GM12878 (cell line): Measurements from ENCODE around the gene SP3. TPM values are rescaled to one million over a fixed set of nuclear protein-coding genes. Genes with fewer than 3 reads are reported as not detected.

ENCODE experiments used
- ATAC-seq: fragments of 200-7000 bp; cut with Tn5 transposase; 3 replicates; pipeline ENCODE4 v1.9.1; 2020; ENCODE audit warnings: mild to moderate bottlenecking, moderate library complexity
- BruUV-seq: library from RNA; stranded (reverse); fragments of 400-500 nt; replicated peaks from 2 replicates; lab custom pipeline; 2021; lab: Mats Ljungman, UMichigan
- CTCF ChIA-PET: fragments of 300-600 bp; sonication (Branson Sonifier 250); formaldehyde crosslinking; extraction: SDS; loops from one replicate; lab custom pipeline; 2021; ENCODE audit warnings: inconsistent platforms; lab: Yijun Ruan, JAX
- POLR2A ChIA-PET: fragments of 350-600 bp; formaldehyde crosslinking; extraction: SDS; loops from one replicate; lab custom pipeline; 2021; ENCODE audit warnings: inconsistent platforms; lab: Charles Lee
- RAD21 ChIA-PET: fragments of 300-600 bp; sonication (Branson Sonifier 250); formaldehyde crosslinking; loops from one replicate; lab custom pipeline; 2023; ENCODE audit warnings: antibody characterized with exemption; ENCODE audit not compliant: unreplicated experiment; lab: Charles Lee
- SMC1A ChIA-PET: fragments of 300-600 bp; sonication (Branson Sonifier 250); formaldehyde crosslinking; loops from one replicate; lab custom pipeline; 2023; ENCODE audit not compliant: unreplicated experiment, uncharacterized antibody; lab: Charles Lee
- DNase-seq: peaks from one replicate; pipeline ENCODE4 v3.0.0-alpha.2; 2011; ENCODE audit warnings: low read depth, low spot score
- FAIRE-seq: peaks from 3 replicates; lab custom pipeline; 2011; peaks lifted over from hg19 to GRCh38; lab: Jason Lieb, UNC
- H2AFZ ChIP-seq: 2 replicates; pipeline ENCODE4 v1.6.0; 2011; ENCODE audit warnings: low read depth, low read length, control low read depth; ENCODE audit not compliant: control insufficient read depth
- H3K27ac ChIP-seq: 2 replicates; pipeline ENCODE4 v1.5.1; 2011; ENCODE audit warnings: control low read depth; ENCODE audit not compliant: control insufficient read depth, insufficient read depth
- H3K27me3 ChIP-seq, 2 experiments: replicated peaks in 1 of 2; 2 replicates each; pipeline versions ENCODE4 v1.6.0 to v1.6.1; 2011; ENCODE audit warnings: low read length in 1 of 2; ENCODE audit not compliant: control insufficient read depth in 2 of 2, insufficient read depth in 2 of 2
- H3K36me3 ChIP-seq, 2 experiments: 2 replicates each; pipeline ENCODE4 v1.5.1; 2011; ENCODE audit warnings: low read length in 1 of 2; ENCODE audit not compliant: control insufficient read depth in 2 of 2, insufficient read depth in 2 of 2
- H3K4me1 ChIP-seq: 2 replicates; pipeline ENCODE4 v1.6.1; 2011; ENCODE audit warnings: mild to moderate bottlenecking, low read length, moderate library complexity, mixed read lengths; ENCODE audit not compliant: control insufficient read depth, insufficient read depth
- H3K4me2 ChIP-seq: 2 replicates; pipeline ENCODE4 v1.6.0; 2011; ENCODE audit warnings: control low read depth; ENCODE audit not compliant: control insufficient read depth, insufficient read depth
- H3K4me3 ChIP-seq: fragments of 200-600 bp; sonication (generic); 2 replicates; pipeline ENCODE4 v1.5.1; 2016
- H3K79me2 ChIP-seq: 2 replicates; pipeline ENCODE4 v1.6.0; 2011; ENCODE audit warnings: low read length; ENCODE audit not compliant: control insufficient read depth, insufficient read depth
- H3K9ac ChIP-seq: 2 replicates; pipeline ENCODE4 v1.8.0; 2011; ENCODE audit warnings: low read length, control low read depth, mixed read lengths; ENCODE audit not compliant: control insufficient read depth, insufficient read depth
- H3K9me3 ChIP-seq: replicated peaks from 3 replicates; pipeline ENCODE4 v1.5.1; 2011; ENCODE audit warnings: mild to moderate bottlenecking, low read length; ENCODE audit not compliant: control insufficient read depth, insufficient read depth
- H4K20me1 ChIP-seq: 2 replicates; pipeline ENCODE4 v1.6.0; 2011; ENCODE audit not compliant: control insufficient read depth, insufficient read depth
- ATF2 ChIP-seq: IDR thresholded peaks from 2 replicates; pipeline ENCODE4 v1.6.1; 2012; ENCODE audit warnings: low read length, inconsistent platforms
- BMI1 ChIP-seq: fragments of 450-650 bp; IDR thresholded peaks from 2 replicates; pipeline ENCODE4 v1.6.1; 2016; ENCODE audit warnings: mild to moderate bottlenecking, moderate library complexity, borderline replicate concordance
- E4F1 ChIP-seq: fragments of 450-650 bp; IDR thresholded peaks from 2 replicates; pipeline ENCODE4 v1.6.1; 2018; ENCODE audit warnings: borderline replicate concordance, mild to moderate bottlenecking; ENCODE audit not compliant: partially characterized antibody
- ESRRA ChIP-seq: IDR thresholded peaks from 2 replicates; pipeline ENCODE4 v1.6.1; 2012; ENCODE audit warnings: mild to moderate bottlenecking, low read length, improper control_type of control experiment
- GABPA ChIP-seq: IDR thresholded peaks from 2 replicates; pipeline ENCODE4 v1.6.1; 2014; ENCODE audit warnings: antibody characterized with exemption, low read depth, mild to moderate bottlenecking, inconsistent platforms
- HSF1 ChIP-seq: fragments of 150-350 bp; IDR thresholded peaks from 2 replicates; pipeline ENCODE4 v1.6.1; 2014; ENCODE audit warnings: mild to moderate bottlenecking, low read depth, low read length
- IKZF2 ChIP-seq, 2 experiments: fragments of 450-650 bp; IDR thresholded peaks; 2 replicates each; pipeline ENCODE4 v1.6.1; 2017; ENCODE audit warnings: mild to moderate bottlenecking in 2 of 2, moderate library complexity in 2 of 2
- JUND ChIP-seq: IDR thresholded peaks from 2 replicates; pipeline ENCODE4 v1.6.1; 2012; ENCODE audit warnings: low read depth, mild to moderate bottlenecking, low read length, improper control_type of control experiment, moderate library complexity
- KLF5 ChIP-seq: fragments of 450-650 bp; IDR thresholded peaks from 2 replicates; pipeline ENCODE4 v1.6.1; 2014; ENCODE audit warnings: mild to moderate bottlenecking; ENCODE audit not compliant: partially characterized antibody
- NR2F1 ChIP-seq: fragments of 450-650 bp; conservative IDR thresholded peaks from 2 replicates; pipeline ENCODE4 v1.6.1; 2017; ENCODE audit warnings: mild to moderate bottlenecking
- RFX5 ChIP-seq: IDR thresholded peaks from 2 replicates; pipeline ENCODE4 v1.6.1; 2011; ENCODE audit warnings: low read depth, low read length, improper control_type of control experiment
- RUNX3 ChIP-seq: IDR thresholded peaks from 2 replicates; pipeline ENCODE4 v1.6.1; 2012; ENCODE audit warnings: low read length, inconsistent platforms
- ZBTB33 ChIP-seq: fragments of 450-650 bp; IDR thresholded peaks from 2 replicates; pipeline ENCODE4 v1.6.1; 2017; ENCODE audit warnings: mild to moderate bottlenecking
- ZNF217 ChIP-seq: fragments of 450-650 bp; IDR thresholded peaks from 2 replicates; pipeline ENCODE4 v1.6.1; 2017; ENCODE audit warnings: antibody characterized with exemption, mild to moderate bottlenecking
- ZNF24 ChIP-seq: fragments of 450-650 bp; IDR thresholded peaks from 2 replicates; pipeline ENCODE4 v1.6.1; 2017; ENCODE audit warnings: antibody characterized with exemption, mild to moderate bottlenecking
- ZNF274 ChIP-seq: IDR thresholded peaks from one replicate; pipeline ENCODE4 v1.8.0; 2011; ENCODE audit not compliant: insufficient read length, insufficient read depth
- WGBS: methylation state at CpG from one replicate; pipeline ENCODE4 v1.1.6; 2016; ENCODE audit warnings: low lambda C conversion rate; ENCODE audit not compliant: insufficient replicate concordance, insufficient coverage; ENCODE audit errors: missing lambda C conversion rate; 5-methylcytosine and 5-hydroxymethylcytosine counted together
- in situ Hi-C: fragments of 300-500 bp; cut with MboI; formaldehyde crosslinking; loops from 9 replicates; pipeline ENCODE4 v1.14.3; 2018; ENCODE audit warnings: mixed read lengths
- intact Hi-C: fragments of 100-400 bp; cut with micrococcal nuclease; formaldehyde crosslinking; loops from one replicate; pipeline ENCODE4 v1.14.2; 2022; ENCODE audit not compliant: unreplicated experiment
- polyA plus RNA-seq, 11 experiments: library from polyadenylated mRNA; depleted of rRNA in 4 of 11; unstranded in 6 of 11; stranded (reverse) in 5 of 11; fragments of >200 nt; fragmentation: Nextera tagmentation in 4 of 11; fragmentation: Illumina TruSeq in 1 of 11; extraction: Ambion mirVana in 4 of 11; extraction: Trizol in 1 of 11; gene quantifications; 1 replicate in 1 of 11; 2 replicates in 10 of 11; pipeline versions ENCODE4 v1.2.1 to v1.2.3, GENCODE V29; 2011 to 2016; ENCODE audit warnings: inconsistent platforms in 2 of 11, missing spikeins in 2 of 11, low read depth in 1 of 11
- total RNA-seq, 4 experiments: library from RNA; depleted of rRNA in 3 of 4; stranded (reverse); fragments of >200 nt in 3 of 4; fragmentation: Illumina TruSeq in 1 of 4; extraction: Trizol in 1 of 4; gene quantifications; 2 replicates each; pipeline versions ENCODE4 v1.2.1 to v1.2.3, GENCODE V29; 2013 to 2021

The SP3 gene
- total and polyA plus RNA-seq, 10 of the 15 experiments (the other 5 are each of a cell fraction or from before 2014, with no cell fraction given): 9.9 to 87.6 (median 52.4) TPM

GRCh38 chr2:173909846-173910245, 55.3 kb downstream of the SP3 start:
- H3K4me2 ChIP-seq: no peak overlapping the region
- H3K9ac ChIP-seq: no peak overlapping the region
- TF ChIP-seq JUND: no peak
- no peak for TF ChIP-seq IKZF2 (IDR thresholded peaks at IDR 0.05)
- TF ChIP-seq BMI1: no peak
- TF ChIP-seq ZNF274: no peak
- no peak for TF ChIP-seq ZNF24
- TF ChIP-seq HSF1: no peak
- no peak for TF ChIP-seq GABPA
- no peak for TF ChIP-seq ZBTB33
- no peak for TF ChIP-seq ATF2
- TF ChIP-seq RUNX3: no peak
- TF ChIP-seq E4F1: no peak
- no peak for TF ChIP-seq ZNF217
- TF ChIP-seq RFX5: no peak
- TF ChIP-seq KLF5: no peak
- no peak for TF ChIP-seq NR2F1
- TF ChIP-seq ESRRA: no peak
- WGBS: 95% methylated on average over 5 of the region's 5 CpGs
- no peaks in the 10 kb centered on the region for H4K20me1 ChIP-seq
- no peaks in the 10 kb centered on the region for H3K4me1 ChIP-seq
- H2AFZ ChIP-seq: no peak overlapping the region
- CTCF ChIA-PET: interaction anchor here (0.6 to 1.4 kb wide), 2 partner anchors 12 to 32 kb away, joined by 3 read pairs; no protein-coding TSS in a partner anchor
- intact Hi-C loops (no loop called here), in situ Hi-C loops (no loop called here)
- no peaks in the 10 kb centered on the region for H3K79me2 ChIP-seq
- H3K9me3 ChIP-seq: no peaks in the 10 kb centered on the region
- ATAC-seq: no peak
- H3K27ac ChIP-seq: no peak overlapping the region
- no peak for DNase-seq
- SMC1A ChIA-PET: interaction anchor here (0.9 kb wide), 2 partner anchors 12 to 52 kb away, joined by 3 to 4 read pairs; no protein-coding TSS in a partner anchor
- RAD21 ChIA-PET: no interaction called here
- FAIRE-seq: no peak
- POLR2A ChIA-PET: no interaction called here
- H3K4me3 ChIP-seq: no peak overlapping the region
- no peaks in the 10 kb centered on the region for H3K27me3 ChIP-seq
- BruUV-seq: no TSS peak
- peaks cover 3 to 32% of the 10 kb centered on the region in 2 experiments for H3K36me3 ChIP-seq
